Umbilical cord (tissue), 2 donors: ENCODE measurements around the gene GBP7. TPM values are rescaled to one million over a fixed set of nuclear protein-coding genes. Genes with fewer than 3 reads are reported as not detected.
A peak's percentile ranks its signal among the peaks of the same experiment; 100 is the strongest.
"Not testable (repeated sequence)": the region's sequence is repeated elsewhere in the genome, so short reads cannot be mapped to it uniquely, and the experiment has no call there.

Source experiments
- DNase-seq: peaks from one replicate; pipeline ENCODE4 v3.0.0-alpha.2; 2015; ENCODE audit warnings: low spot score
- total RNA-seq: library from RNA; depleted of rRNA; stranded (reverse); fragments of >200 nt; gene quantifications from one replicate; pipeline ENCODE4 v1.2.3, GENCODE V29; 2014; ENCODE audit warnings: low replicate concordance; ENCODE audit not compliant: insufficient read depth

The GBP7 gene, protein sequence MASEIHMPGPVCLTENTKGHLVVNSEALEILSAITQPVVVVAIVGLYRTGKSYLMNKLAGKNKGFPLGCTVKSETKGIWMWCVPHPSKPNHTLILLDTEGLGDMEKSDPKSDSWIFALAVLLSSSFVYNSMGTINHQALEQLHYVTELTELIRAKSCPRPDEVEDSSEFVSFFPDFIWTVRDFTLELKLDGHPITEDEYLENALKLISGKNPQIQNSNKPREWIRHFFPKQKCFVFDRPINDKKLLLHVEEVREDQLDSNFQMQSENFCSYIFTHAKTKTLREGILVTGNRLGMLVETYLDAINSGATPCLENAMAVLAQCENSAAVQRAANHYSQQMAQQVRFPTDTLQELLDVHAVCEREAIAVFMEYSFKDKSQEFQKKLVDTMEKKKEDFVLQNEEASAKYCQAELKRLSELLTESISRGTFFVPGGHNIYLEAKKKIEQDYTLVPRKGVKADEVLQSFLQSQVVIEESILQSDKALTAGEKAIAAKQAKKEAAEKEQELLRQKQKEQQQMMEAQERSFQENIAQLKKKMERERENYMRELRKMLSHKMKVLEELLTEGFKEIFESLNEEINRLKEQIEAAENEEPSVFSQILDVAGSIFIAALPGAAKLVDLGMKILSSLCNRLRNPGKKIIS
- not detected for total RNA-seq

DNA sequence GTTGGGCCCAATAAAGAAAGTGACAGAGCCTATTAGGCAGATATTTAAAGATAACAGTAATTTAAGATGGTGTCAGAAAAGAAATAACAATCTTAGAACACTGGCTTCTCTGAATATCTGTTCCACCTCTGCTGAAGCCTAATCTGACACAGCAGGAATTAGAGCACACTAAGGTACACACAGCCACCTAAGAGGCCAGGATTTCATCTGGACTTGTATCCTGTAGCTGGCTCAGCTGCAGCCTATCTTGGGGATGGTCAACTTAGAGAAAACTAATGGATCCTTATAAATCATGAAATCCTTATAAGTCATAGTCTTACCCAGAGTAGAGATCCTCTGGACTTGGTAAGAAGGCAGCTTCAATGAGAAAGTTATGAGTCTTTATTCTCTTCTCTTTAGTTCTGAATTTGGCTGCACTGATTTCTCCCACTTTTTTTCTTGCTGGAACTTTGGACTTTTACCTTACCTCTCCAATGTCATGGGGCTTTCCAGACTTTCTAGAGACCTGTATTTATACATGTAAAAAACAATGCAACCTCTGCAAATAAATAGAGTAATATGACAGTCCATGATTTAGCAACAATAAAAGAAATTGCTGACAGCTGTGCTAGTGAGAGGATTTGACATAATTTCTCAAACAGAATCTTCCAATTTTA, at the start of gene GBP7:
Gene GBP7 (minus strand): TSS at position 403 of the 656 bp plus-strand sequence. CDS start 4,068 bp downstream, outside the sequence.
- no peak for DNase-seq

DNA sequence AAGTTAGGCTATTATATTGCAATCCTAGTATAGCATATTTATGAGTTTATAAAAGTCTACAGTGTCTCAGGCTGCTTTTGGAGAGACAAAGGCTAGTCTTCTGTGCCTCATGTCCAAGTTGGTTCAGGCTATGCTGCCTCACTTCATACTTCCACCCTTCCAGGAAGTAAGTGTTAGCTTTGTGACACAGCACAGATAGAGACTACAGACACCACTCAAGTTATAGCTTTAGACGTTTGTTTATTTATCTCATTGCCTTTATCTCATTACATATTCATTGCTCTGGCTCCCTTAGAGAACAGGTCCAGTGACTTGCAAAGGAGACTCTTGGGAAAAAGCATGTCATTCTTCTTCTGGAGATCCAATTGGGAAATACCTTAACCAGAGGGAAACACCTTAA, 45.5 kb upstream of the GBP7 start:
- no peak for DNase-seq

DNA sequence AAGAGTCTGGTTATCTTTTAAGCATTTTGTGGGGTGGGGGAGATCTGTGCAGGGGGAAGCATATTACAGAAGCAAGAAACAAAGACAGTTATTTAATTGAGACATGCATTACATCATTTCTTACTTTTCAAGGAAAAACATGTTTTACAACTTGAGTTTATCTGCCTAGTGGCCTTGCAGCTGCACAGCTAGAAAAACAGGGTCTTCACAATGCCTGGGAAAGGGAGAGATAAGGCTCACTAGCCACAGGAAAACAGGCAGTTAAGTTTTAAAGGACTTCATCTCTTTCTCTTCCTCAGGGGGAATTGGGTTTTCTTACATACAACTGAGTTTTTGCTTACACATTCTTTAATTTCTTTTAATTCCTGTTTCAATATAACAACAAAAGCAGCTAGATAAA, 44.0 kb upstream of the GBP7 start:
- not testable (repeated sequence) for DNase-seq

DNA sequence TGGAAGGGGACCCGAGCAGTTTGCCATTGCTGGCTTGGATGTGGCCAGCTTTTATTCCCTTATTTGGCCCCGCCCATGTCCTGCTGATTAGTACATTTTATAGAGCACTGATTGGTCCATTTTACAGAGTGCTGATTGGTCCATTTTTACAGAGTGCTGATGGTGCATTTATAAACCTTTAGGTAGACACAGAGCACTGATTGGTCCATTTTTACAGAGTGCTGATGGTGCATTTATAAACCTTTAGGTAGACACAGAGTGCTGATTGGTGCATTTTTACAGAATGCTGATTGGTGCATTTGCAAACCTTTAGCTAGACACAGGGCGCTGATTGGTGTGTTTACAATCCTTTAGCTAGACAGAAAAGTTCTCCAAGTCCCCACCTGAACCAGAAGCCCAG, 43.1 kb upstream of the GBP7 start:
- DNase-seq = not testable (repeated sequence)

DNA sequence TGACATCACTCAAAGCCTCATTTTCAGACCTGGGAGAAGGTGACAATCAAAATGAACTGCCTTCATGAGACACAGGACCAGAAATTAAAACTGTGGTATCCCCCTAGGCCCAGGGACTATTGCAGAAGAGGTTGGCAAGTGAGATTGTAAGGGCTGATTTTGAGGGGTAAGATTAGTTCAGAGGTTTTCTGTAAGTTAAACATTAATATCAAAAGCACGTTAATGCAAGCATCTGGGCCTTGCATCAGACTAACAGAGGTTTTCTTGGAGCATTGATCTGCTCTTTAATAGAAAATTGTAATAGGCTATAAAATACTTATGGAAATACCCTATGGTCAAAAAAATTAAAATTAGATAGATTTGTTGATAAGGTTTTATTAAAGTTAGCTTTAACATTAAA, 37.5 kb upstream of the GBP7 start:
- DNase-seq = no peak

DNA sequence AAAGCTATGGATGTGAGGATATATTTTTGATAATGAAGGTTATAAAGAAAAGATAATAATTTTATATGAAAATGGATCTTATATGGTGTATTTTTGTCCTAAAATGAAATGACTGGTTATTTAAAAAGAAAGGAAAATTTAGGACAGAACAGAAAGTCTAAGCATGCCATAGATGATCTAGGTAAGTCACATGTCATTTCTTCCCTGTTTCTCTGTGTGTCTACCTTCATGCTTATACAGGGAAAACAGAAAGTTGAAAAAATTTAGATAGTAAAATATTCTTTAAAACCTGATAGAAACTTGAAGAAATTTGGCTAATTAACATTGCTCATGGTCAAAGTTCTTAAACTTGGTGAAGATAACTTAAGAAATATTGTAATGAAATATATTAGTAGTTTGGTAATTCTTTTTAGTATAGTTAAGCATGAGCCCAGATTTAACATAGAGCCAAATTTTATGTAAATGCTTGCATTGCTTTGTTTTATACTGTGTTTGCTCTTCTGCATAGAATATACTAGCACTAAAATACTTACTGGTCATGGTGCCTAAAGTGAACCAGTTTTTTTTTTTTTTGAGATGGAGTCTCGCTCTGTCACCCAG, 35.3 kb upstream of the GBP7 start:
- no peak for DNase-seq

DNA sequence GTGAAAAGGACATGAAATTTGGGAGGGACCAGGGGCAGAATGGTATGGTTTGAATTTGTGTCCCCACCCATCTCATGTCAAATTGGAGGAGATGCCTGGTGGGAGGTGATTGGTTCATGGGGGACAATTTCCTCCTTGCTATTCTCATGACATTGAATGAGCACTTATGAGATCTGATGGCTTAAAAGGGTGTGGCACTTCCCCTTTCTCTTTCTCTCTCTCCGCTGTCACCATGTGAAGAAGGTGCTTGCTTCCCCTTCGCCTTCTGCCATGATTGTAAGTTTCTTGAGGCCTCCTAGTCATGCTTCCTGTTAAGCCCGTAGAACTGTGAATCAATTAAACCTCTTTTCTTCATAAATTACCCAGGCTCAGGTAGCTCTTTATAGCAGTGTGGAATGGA, 30.6 kb upstream of the GBP7 start:
- no peak for DNase-seq

DNA sequence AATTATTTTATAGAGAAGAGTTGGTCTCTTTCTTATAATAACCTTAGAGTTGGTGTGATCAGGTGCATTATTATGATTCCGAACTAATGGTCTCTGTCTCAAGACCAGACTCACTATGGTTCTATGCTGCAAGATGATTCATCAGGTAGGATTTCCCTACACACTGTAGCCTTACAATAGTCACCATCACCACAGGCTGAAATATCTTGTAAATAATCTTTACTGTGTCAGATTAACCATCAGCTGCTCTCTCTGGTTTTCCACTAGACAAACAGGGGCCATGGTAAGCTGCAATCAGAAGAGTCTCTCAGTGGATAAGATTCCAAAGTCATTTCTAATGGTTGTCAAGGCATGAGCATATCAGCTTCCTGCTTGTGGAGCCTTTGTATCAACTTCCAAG, 27.4 kb upstream of the GBP7 start:
- no peak for DNase-seq

DNA sequence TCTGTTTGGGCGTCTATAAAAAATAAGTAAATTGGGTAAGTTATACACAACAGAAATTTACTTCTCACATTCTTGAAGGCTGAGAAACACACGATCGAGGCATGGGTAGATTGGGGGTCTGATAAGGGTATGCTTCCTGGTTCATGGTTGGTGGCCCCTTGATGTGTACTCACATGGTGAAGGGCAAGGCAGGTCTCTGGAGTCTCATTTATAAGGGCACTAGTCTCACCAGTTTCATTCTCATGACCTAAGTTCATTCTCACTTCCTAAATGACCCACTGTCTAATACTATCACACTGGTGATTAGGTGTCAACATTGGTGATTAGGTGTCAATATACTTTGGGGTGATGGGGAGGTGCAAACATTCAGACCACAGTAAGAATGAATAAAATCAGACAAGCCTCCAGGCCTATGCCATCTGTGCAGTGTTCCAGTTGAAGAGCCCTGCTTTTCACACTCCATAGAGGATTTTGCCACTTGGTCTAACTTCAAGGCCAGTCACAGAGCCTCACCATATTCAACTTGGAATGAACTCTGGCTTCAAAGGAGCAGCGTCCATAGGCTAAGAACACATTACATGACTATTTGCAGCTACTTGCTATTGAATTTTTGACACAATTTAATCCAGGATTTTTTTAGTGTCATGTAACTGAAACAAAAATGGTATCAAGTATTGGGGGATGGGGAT, 25.4 kb upstream of the GBP7 start:
- DNase-seq = peak; percentile 26

DNA sequence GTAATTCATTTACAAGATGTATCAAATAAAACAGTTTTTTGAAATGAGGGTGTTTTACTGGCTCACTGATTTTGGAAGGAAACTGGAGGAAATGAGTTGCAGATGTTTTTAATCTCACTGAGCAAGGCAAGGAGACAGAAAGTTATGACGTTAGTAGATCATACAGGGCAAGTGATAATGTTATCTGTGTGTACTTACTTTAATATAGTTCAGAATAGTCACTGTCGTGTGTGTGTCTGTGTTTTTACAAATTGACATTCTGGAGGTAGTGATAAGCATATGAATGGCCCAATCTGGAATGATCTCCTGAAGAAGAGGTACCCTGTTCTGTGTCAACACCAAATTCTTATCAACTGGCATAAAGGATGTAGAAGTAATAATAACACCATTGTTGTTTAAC, 24.9 kb upstream of the GBP7 start:
- DNase-seq = peak; percentile 77

DNA sequence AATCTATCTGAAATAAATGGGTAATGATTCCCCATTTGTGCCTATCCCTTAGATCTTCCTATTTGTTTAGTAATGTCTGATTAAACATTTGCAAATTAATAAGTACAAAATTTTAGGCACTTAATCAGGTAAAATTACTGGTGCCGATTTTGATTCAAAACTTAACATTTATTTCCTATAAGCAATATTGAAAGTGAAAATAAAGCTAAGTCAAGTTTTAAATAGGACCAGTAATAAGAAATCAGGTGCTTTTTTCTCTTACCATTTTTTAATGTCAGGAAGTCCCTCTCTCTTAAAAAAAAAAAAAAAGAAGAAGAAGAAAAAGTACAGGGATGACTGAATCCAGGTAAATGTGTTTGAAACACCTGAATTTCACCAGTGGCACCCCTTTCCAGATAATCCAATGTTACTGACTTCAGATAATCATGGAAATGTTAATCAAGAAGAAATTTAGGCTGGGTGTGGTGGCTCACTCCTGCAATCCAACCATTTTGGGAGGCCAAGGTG, 23.8 kb upstream of the GBP7 start:
- no peak for DNase-seq

DNA sequence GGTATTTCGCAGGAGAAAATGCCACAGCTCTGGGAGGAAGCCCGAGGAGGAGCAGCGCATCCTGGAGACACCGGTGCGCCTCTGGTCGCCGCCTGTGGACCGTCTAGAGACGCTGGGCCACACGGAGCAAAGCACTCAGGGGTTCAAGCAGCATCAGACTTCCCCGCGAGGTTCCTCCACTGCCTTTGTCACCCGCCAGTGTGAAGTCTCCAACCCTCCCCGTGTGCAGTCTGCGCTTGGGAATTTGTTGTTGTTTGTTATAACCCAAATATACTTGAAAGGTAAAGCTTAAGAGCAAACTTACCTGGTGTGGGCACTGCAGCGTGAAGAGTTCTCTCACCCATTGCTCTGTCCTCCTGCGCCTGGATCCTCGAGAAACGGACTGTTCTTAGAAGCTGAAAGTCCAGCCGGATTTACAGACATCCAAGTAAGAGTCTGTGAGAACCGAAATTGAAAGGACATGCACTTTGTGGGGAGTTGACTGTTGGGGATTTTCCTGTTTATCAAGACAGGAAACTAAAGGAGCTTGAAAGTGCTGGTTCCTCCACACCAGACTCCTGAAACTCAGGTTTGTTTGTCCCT, 22.8 kb upstream of the GBP7 start, which contains the start of gene GBP4:
Gene GBP4 (minus strand): TSS at position 452 of the 582 bp plus-strand sequence. CDS start 108 bp downstream, at position 344.
- peak; percentile 50 for DNase-seq

DNA sequence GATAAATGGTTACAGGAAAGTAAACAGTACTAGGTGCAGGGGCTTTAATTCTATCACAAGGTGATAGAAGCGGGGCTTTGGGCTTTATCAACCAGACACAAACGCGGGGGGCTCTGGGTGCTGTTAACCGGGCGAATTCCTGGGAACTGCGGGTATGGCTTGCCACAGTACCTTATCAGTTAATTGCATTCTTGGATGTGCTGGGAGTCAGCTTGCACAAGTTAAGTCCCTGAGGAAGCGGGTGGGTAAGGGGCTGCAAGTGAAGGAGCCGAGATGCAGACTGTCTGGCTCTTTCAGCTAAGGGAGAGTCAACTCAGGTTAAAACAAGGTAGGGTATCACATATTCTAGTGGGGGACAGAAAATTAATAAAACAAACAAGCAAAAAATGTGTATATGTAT, 22.3 kb upstream of the GBP7 start:
- no peak for DNase-seq

DNA sequence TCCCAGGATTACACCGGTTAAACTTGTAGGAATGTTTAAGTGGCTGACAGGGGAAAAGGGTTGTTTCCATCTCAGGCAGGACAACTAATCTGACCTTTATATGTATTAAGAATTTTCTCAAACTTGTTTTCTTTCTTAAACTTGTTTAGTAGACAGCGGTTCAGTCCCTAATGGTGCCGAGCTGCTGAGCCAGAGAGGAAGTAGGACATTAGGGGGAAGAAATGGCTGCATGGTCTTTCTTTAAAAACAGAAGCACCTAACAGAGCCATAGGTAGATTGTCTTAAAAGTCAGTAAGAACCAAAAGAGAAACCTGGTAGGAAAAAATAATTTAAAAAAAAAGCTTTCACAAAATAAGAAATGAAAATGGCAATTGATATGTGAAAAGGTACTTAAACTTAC, 19.7 kb upstream of the GBP7 start:
- DNase-seq = no peak

DNA sequence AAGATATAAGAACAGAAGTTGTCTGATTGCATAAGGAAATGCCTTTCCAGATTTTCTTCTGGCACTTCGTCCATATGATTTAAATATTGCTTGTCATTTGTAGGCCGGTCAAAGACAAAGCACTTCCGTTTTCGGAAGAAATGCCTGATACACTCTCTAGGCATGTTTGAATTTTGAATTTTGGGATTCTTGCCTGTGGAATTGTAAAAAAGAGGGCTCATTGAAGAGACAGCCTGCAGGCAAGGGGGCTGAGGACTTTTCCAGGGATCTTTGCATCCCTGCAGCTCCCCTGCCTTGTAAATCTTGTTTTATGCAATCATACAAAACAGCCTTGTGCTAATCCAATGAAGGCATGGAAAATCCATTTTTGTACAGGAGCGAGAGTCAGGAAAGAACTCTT, 15.5 kb upstream of the GBP7 start:
- DNase-seq = no peak

DNA sequence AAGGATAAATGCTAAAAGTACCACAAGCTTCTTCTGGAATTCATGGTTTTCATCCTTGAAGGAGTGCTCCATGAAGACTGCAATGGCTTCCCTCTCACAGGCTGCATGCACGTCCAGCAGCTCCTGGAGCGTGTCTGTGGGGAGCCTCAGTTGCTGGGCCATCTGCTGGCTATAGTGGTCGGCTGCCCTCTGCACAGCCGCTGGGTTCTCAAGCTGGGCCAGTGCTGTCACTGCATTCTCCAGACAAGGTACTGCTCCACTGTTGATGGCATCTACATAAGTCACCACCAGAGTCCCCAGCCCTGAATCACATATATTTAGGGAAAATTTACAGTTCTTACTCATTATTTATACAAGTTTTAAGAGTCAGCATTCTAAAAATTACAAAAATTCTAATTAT, 14.2 kb upstream of the GBP7 start:
- no peak for DNase-seq

DNA sequence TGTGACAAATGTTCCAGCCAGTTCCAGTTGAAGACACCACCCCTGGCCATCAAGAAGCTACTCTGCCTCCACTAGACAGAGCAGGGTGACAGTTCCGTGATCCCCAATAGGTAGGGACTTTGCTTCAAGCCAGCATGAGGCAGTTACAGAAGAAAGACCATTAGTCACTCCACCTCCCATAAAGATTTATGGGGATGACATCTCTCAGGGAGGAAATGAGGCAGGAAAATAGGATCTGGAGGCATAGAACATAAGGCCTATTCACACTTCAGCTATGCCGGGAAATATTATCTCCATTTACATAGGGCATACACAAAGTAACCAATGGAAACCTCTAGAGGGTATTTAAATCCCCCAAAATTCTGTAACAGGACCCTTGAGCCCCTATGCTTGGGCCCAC, 3.5 kb upstream of the GBP7 start:
- no peak for DNase-seq

DNA sequence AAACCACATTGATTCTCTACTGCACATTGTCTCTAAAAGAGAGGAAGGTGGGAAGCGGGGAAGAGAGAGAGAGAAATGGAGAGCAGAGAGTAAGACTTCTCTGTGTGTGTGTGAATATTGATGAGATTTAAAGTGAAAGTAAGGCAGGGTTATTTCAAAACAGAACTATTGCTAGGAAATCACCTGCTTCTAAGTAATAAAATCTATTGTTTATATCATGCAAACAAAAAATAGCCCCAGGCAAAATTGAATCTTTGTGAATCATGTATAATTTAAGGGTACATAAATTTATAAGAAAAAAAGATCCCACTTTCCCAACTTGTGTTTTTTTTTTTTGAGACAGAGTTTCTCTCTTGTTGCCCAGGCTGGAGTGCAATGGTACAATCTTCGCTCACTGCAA, 1.2 kb upstream of the GBP7 start:
- DNase-seq = no peak

DNA sequence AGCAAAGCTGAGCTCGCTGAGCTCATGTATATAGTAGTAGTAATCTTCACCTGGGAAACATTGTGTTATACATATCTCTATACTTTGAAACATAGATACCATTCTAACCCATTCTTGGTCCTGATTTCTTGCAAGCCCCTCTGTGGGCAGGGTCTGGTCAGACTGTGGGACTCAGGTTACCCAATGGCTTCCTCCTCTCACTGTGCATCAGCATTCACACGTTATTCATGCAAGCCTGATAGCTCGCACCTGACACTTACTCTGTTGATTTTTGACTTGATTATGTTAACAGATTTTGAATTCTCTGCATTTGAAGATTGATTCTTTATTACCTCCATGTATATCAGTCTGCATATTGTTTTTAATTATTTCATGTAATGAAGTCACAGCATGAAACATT, 1.3 kb downstream of the GBP7 start:
- DNase-seq = no peak

DNA sequence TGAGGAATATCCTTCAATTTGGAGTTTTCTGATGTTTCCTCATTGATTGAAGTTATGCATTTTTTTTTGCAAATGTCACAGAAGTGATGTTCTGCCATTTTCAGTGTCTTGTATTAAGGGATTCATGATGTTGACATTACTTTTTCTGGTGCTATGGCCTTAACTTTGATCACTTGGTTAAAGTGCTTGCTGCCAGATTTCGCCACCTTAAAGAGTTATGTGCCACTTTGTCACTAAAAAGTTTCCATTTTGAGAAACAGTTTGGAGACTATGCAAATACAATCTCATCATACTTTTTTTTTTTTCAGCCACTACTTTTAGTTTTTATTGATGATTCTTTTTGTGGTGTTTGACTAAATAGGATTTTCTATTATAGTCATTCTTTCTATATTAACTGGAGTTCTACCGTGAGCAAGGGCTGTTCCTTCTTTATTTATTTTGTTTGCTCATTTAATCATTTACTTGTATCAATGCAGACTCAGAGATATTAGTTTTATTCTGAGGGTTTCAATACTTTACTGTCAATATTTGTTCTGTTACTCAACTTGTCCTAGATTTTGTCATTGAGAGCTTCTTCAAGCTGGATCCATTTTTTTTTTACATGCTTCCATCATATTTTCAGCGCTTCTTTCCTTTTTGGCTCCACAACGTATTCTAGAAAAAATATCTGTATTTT, 3.2 kb downstream of the GBP7 start:
- DNase-seq = no peak

DNA sequence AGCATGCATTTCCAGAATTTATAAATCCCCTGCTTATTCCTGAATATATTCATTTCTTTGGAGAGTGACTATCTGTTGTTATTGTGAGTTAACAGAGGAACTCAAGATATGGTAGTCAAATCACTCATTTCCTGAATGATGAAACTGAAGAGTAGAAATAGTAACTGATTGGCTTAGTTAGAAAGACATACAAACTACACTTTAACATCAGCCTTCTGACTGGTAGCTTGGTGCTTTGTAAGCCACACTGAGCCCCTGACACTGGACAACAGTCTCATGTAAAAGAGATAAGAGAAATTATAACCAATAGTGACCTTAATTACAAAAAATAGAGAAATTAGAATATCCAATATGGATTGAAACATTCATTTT, 4.8 kb downstream of the GBP7 start:
- no peak for DNase-seq
